GM12864 (cell line): ENCODE results near the gene ENGASE.

Source experiments
- DNase-seq: peaks from one replicate; pipeline ENCODE4 v3.0.0-alpha.2; 2011; ENCODE audit warnings: low read depth
- H3K4me3 ChIP-seq: 2 replicates; pipeline ENCODE4 v1.5.1; 2011; ENCODE audit warnings: mild to moderate bottlenecking, low read depth, low read length, control low read depth
- TF ChIP-seq, protein P1 (sequence below): IDR thresholded peaks from 2 replicates; pipeline ENCODE4 v1.5.1; 2011; ENCODE audit warnings: low read depth, mild to moderate bottlenecking, moderate library complexity, low read length, control low read depth, inconsistent platforms; ENCODE audit errors: missing control alignments

ENGASE gene

GRCh38 chr17:79075446-79075750 is 774 bp downstream of the ENGASE start:
- H3K4me3 ChIP-seq: peak overlapping the region; percentile 80
- no peak for DNase-seq
- TF ChIP-seq, protein P1, sequence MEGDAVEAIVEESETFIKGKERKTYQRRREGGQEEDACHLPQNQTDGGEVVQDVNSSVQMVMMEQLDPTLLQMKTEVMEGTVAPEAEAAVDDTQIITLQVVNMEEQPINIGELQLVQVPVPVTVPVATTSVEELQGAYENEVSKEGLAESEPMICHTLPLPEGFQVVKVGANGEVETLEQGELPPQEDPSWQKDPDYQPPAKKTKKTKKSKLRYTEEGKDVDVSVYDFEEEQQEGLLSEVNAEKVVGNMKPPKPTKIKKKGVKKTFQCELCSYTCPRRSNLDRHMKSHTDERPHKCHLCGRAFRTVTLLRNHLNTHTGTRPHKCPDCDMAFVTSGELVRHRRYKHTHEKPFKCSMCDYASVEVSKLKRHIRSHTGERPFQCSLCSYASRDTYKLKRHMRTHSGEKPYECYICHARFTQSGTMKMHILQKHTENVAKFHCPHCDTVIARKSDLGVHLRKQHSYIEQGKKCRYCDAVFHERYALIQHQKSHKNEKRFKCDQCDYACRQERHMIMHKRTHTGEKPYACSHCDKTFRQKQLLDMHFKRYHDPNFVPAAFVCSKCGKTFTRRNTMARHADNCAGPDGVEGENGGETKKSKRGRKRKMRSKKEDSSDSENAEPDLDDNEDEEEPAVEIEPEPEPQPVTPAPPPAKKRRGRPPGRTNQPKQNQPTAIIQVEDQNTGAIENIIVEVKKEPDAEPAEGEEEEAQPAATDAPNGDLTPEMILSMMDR: no peak

DNA sequence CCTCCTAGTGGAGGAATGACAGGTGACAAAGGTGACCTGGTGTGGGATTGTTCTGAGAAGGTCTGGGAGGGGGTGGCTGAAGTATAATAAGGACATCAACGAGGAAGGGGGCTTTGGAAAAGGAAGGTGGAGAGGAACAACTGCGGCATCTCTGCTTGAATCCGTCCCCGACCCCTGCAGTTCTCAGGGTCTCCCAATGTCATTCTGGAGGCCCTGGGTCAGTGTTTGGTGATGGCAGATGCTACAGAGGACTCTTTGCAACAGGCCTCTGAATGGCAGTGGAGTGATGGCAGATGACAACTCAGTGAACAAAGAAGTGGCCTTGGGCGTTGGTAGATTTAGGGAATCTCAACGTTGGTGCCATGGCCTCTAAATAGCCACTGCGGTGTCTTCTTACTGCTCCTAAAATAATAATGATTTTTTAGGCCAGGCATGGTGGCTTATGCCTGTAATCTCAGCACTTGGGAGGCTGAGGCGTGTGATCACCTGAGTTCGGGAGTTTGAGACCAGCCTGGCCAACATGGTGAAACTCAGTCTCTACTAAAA is 1.3 kb downstream of the ENGASE start:
- TF ChIP-seq, protein P1: no peak
- peak overlapping the region; percentile 80 for H3K4me3 ChIP-seq
- no peak for DNase-seq

GRCh38 chr17:79077587-79077986 is 3.0 kb downstream of the ENGASE start:
- no peak for DNase-seq
- H3K4me3 ChIP-seq: no peak overlapping the region
- TF ChIP-seq, protein P1: no peak

- DNase-seq: no peak
- TF ChIP-seq, protein P1: no peak
- no peak overlapping the region for H3K4me3 ChIP-seq
Observed at GRCh38 chr17:79078476-79079190, 4.0 kb downstream of the ENGASE start.

- TF ChIP-seq, protein P1: no peak
- DNase-seq: no peak
- H3K4me3 ChIP-seq: no peak overlapping the region
Observed at GRCh38 chr17:79079421-79080200, 5.0 kb downstream of the ENGASE start.

- DNase-seq: no peak
- no peak overlapping the region for H3K4me3 ChIP-seq
- TF ChIP-seq, protein P1: no peak
Observed at GRCh38 chr17:79080349-79080748, 5.7 kb downstream of the ENGASE start.
